Measurements from ENCODE around the gene CRYBB3. TPM values are rescaled to one million over a fixed set of nuclear protein-coding genes. Genes with fewer than 3 reads are reported as not detected.

CRYBB3 gene
- total and polyA plus RNA-seq, 2 donors (not counting 3 experiments of a cell fraction or from before 2014, with no cell fraction given), result 0.59 to 1.2 TPM

GRCh38 chr22:25206998-25207397 is 7.3 kb downstream of the CRYBB3 start:
- Histone ChIP-seq H2AFZ (ENCODE audit: low read depth, low read length) (no peak overlapping the region), H3K9me1 (replicated peaks; ENCODE audit: control insufficient read depth, extremely low read depth, insufficient read depth, low read length) (no peaks in the 10 kb centered on the region), H3K9me3 (replicated peaks; ENCODE audit: control insufficient read depth, insufficient read depth, low read length) (no peaks in the 10 kb centered on the region), H3K27me3 (ENCODE audit: control insufficient read depth in 2 of 2, insufficient read depth in 2 of 2, low read length in 2 of 2) (no peaks in the 10 kb centered on the region), H3K79me2 (ENCODE audit: control insufficient read depth, insufficient read depth, low read length) (no peaks in the 10 kb centered on the region), H3K27ac (ENCODE audit: insufficient read depth, low read depth, low read length) (no peak overlapping the region), H3K4me2 (ENCODE audit: insufficient read depth, low read length) (no peak overlapping the region), H3K36me3 (ENCODE audit: control insufficient read depth in 2 of 2, extremely low read depth in 1 of 2, insufficient read depth in 2 of 2, low read length in 2 of 2) (no peaks in the 10 kb centered on the region), H3K9ac (replicated peaks; ENCODE audit: extremely low read depth, insufficient read depth, low read length) (no peak overlapping the region), H4K20me1 (replicated peaks; ENCODE audit: control insufficient read depth, extremely low read depth, insufficient read depth, low read length) (no peaks in the 10 kb centered on the region), H3K4me1 (ENCODE audit: control insufficient read depth, extremely low read depth, insufficient read depth, low read length) (no peaks in the 10 kb centered on the region), H3K4me3 (replicated peaks in 1 of 3; ENCODE audit: insufficient read depth in 1 of 3, low read depth in 1 of 3, low read length in 3 of 3) (no peak overlapping the region)
- FAIRE-seq (no peak), DNase-seq (ENCODE audit: low read depth, low spot score) (no peak)
- BruUV-seq (replicated peaks), result no TSS peak
- dilution Hi-C loops (cut with MboI; ENCODE audit: extremely low pct_ligation_motif_present, low sequenced_read_pairs), result no loop called here
- POLR2A ChIA-PET, result no interaction called here
- no peak for TF ChIP-seq JUN (IDR thresholded peaks at IDR 0.05; ENCODE audit: borderline replicate concordance, insufficient read depth, insufficient read length, low read depth)
- intact Hi-C loops (cut with micrococcal nuclease), result no loop called here
- CTCF ChIA-PET, result no interaction called here

- H3K4me1 ChIP-seq (ENCODE audit: control insufficient read depth, extremely low read depth, insufficient read depth, low read length), result no peaks in the 10 kb centered on the region
- no peaks in the 10 kb centered on the region for H3K9me1 ChIP-seq (replicated peaks; ENCODE audit: control insufficient read depth, extremely low read depth, insufficient read depth, low read length)
- H3K9ac ChIP-seq (replicated peaks; ENCODE audit: extremely low read depth, insufficient read depth, low read length), result no peak overlapping the region
- no peak overlapping the region for H3K4me2 ChIP-seq (ENCODE audit: insufficient read depth, low read length)
- ChIA-PET POLR2A (no interaction called here), CTCF (no interaction called here)
- dilution Hi-C loops (cut with MboI; ENCODE audit: extremely low pct_ligation_motif_present, low sequenced_read_pairs), result no loop called here
- no peaks in the 10 kb centered on the region for H3K79me2 ChIP-seq (ENCODE audit: control insufficient read depth, insufficient read depth, low read length)
- no peak overlapping the region for H3K4me3 ChIP-seq (replicated peaks in 1 of 3; ENCODE audit: insufficient read depth in 1 of 3, low read depth in 1 of 3, low read length in 3 of 3)
- FAIRE-seq, result no peak
- TF ChIP-seq, protein P1, sequence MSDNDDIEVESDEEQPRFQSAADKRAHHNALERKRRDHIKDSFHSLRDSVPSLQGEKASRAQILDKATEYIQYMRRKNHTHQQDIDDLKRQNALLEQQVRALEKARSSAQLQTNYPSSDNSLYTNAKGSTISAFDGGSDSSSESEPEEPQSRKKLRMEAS (IDR thresholded peaks at IDR 0.05; ENCODE audit: insufficient read depth, insufficient read length), result no peak
- TF ChIP-seq CTCF (IDR thresholded peaks at IDR 0.05; ENCODE audit: extremely low read depth in 1 of 2, insufficient read depth in 1 of 2, low read depth in 1 of 2, low read length in 2 of 2), result no peak
- no peak for TF ChIP-seq FOS (IDR thresholded peaks at IDR 0.05; ENCODE audit: borderline replicate concordance, insufficient read depth, low read length)
- no peak for TF ChIP-seq JUN (IDR thresholded peaks at IDR 0.05; ENCODE audit: borderline replicate concordance, insufficient read depth, insufficient read length, low read depth)
- TF ChIP-seq MYC (IDR thresholded peaks at IDR 0.05; ENCODE audit: low read depth, low read length), result no peak
- TF ChIP-seq POLR2AphosphoS5 (IDR thresholded peaks at IDR 0.05; ENCODE audit: insufficient read depth, low read depth, low read length), result no peak
- TF ChIP-seq POLR2A (IDR thresholded peaks at IDR 0.05; ENCODE audit: low read depth, low read length), result no peak
- TF ChIP-seq GATA2 (IDR thresholded peaks at IDR 0.05; ENCODE audit: insufficient read depth, insufficient read length, low read depth, low read length), result no peak
- no peak for TF ChIP-seq EZH2 (IDR thresholded peaks at IDR 0.05; ENCODE audit: borderline replicate concordance, low read depth, low read length, severe bottlenecking)
- DNase-seq (ENCODE audit: low read depth, low spot score), result no peak
- H2AFZ ChIP-seq (ENCODE audit: low read depth, low read length), result no peak overlapping the region
- no peaks in the 10 kb centered on the region for H4K20me1 ChIP-seq (replicated peaks; ENCODE audit: control insufficient read depth, extremely low read depth, insufficient read depth, low read length)
- no peaks in the 10 kb centered on the region for H3K27me3 ChIP-seq (ENCODE audit: control insufficient read depth in 2 of 2, insufficient read depth in 2 of 2, low read length in 2 of 2)
- no peaks in the 10 kb centered on the region for H3K9me3 ChIP-seq (replicated peaks; ENCODE audit: control insufficient read depth, insufficient read depth, low read length)
- intact Hi-C loops (cut with micrococcal nuclease), result no loop called here
- no peak overlapping the region for H3K27ac ChIP-seq (ENCODE audit: insufficient read depth, low read depth, low read length)
- no TSS peak for BruUV-seq (replicated peaks)
- H3K36me3 ChIP-seq (ENCODE audit: control insufficient read depth in 2 of 2, extremely low read depth in 1 of 2, insufficient read depth in 2 of 2, low read length in 2 of 2), result no peaks in the 10 kb centered on the region
Observed at GRCh38 chr22:25207553-25208157, 8.0 kb downstream of the CRYBB3 start.

Data from endothelial cell of umbilical vein (primary cell).